Activated CD8-positive, alpha-beta memory T cell treated with anti-CD3 and anti-CD28 coated beads, Interleukin-2, amount 50 U/mL, for 1 hour (primary cell): ENCODE measurements around the gene NUDT13.

ENCODE experiments used
- DNase-seq: peaks from one replicate; pipeline ENCODE4 v3.0.0-alpha.2; 2020; ENCODE audit errors: extremely low read depth

NUDT13 gene

GRCh38 chr10:73163096-73163495 is 52.8 kb downstream of the NUDT13 start:
- DNase-seq: no peak

- no peak for DNase-seq
These were observed 56.7 kb downstream of the NUDT13 start for GRCh38 chr10:73166972-73167371.

GRCh38 chr10:73167458-73167782 is 57.2 kb downstream of the NUDT13 start:
- no peak for DNase-seq

GRCh38 chr10:73167783-73168464 is 57.7 kb downstream of the NUDT13 start, which contains the start of the genes ECD and FAM149B1:
Gene ECD (minus strand): TSS chr10:73168008. CDS start chr10:73163937, 4,071 bp downstream.
Gene FAM149B1 (plus strand): TSS chr10:73168119. CDS start chr10:73168340, 221 bp downstream.
- peak; percentile 69 for DNase-seq

GRCh38 chr10:73168465-73168803 is 58.2 kb downstream of the NUDT13 start:
- DNase-seq: no peak

- DNase-seq: no peak
These were observed 59.1 kb downstream of the NUDT13 start for GRCh38 chr10:73169320-73169719.

GRCh38 chr10:73172867-73173266 is 62.6 kb downstream of the NUDT13 start:
- DNase-seq: no peak

- no peak for DNase-seq
These were observed 64.1 kb downstream of the NUDT13 start for GRCh38 chr10:73174148-73174925.
